ENCODE measurements around the gene EDEM2. TPM values are rescaled to one million over a fixed set of nuclear protein-coding genes. Genes with fewer than 3 reads are reported as not detected.
"Not testable (repeated sequence)": the region's sequence is repeated elsewhere in the genome, so short reads cannot be mapped to it uniquely, and the experiment has no call there.

Gene EDEM2
- total and polyA plus RNA-seq, 8 donors, result 17.6 to 48.7 (median 20.8) TPM

DNA sequence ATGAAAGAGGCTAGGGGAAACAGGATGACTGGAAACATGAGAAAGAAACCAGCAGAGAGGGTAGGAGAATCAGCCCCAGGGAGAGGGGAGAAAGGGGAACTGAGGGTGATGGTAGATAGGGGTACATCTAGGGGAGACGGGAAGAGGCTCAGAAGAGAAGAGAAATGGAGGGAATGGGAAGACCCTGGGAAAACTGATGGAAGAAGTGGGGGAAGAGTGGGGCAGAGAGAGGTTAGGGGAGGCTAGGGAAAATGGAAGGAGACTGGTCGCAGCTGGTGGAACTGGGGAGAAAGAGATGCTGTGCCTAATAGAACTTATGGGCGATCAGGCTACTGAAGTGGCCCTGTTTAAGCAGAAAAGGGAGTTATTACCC, 25.3 kb upstream of the EDEM2 start:
- TF ChIP-seq, protein P1, sequence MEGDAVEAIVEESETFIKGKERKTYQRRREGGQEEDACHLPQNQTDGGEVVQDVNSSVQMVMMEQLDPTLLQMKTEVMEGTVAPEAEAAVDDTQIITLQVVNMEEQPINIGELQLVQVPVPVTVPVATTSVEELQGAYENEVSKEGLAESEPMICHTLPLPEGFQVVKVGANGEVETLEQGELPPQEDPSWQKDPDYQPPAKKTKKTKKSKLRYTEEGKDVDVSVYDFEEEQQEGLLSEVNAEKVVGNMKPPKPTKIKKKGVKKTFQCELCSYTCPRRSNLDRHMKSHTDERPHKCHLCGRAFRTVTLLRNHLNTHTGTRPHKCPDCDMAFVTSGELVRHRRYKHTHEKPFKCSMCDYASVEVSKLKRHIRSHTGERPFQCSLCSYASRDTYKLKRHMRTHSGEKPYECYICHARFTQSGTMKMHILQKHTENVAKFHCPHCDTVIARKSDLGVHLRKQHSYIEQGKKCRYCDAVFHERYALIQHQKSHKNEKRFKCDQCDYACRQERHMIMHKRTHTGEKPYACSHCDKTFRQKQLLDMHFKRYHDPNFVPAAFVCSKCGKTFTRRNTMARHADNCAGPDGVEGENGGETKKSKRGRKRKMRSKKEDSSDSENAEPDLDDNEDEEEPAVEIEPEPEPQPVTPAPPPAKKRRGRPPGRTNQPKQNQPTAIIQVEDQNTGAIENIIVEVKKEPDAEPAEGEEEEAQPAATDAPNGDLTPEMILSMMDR (IDR thresholded peaks at IDR 0.05), result no peak
- intact Hi-C loops (cut with DNase I), result no loop called here

DNA sequence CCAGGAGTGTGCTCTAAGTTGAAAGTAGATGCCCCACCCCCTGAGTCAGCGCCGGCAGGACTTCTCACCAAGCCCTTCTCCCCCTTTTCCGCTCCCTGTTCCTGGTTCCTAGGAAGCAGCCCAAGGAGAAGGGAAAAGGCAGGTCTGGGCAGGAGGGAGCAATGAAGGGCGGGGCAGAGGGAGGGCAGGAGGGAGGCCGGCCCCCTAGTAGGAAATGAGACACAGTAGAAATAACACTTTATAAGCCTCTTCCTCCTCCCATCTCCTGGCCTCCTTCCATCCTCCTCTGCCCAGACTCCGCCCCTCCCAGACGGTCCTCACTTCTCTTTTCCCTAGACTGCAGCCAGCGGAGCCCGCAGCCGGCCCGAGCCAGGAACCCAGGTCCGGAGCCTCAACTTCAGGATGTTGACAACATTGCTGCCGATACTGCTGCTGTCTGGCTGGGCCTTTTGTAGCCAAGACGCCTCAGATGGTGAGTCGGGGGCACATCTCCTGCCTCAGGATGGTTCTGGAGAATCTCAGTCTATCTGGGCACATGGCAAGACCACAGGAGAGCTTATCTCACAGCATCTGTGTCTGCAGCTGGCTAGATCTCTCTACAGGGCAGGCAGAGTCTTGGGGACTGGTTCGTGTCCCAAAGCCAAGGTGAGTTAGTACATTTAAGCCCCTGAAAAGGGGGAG, 24.8 kb upstream of the EDEM2 start, which contains the start of gene PROCR:
Gene PROCR (plus strand): TSS at position 320 of the 681 bp plus-strand sequence. CDS start 83 bp downstream, at position 403.
- peak; percentile 74 to 94 (median 86) for DNase-seq
- Histone ChIP-seq H3K4me1 (peaks cover 0 to 18% of the 10 kb centered on the region in 2 donors), H3K9me3 (no peaks in the 10 kb centered on the region), H3K27me3 (no peaks in the 10 kb centered on the region), H3K36me3 (no peaks in the 10 kb centered on the region), H3K4me3 (peak within 1 kb of the TSS; percentile 7 to 37), H3K27ac (peak within 1 kb of the TSS; percentile 39 to 64)
- TF ChIP-seq, protein P1 (IDR thresholded peaks at IDR 0.05), result no peak
- peak; percentile 95 for ATAC-seq
- intact Hi-C loops (cut with DNase I), result no loop called here

More for the DNA sequence above, 25.3 kb upstream of the EDEM2 start:
- Histone ChIP-seq H3K36me3 (no peaks in the 10 kb centered on the region), H3K9me3 (no peaks in the 10 kb centered on the region), H3K27ac (peak overlapping the region; percentile 39 to 64), H3K4me1 (peaks cover 0 to 16% of the 10 kb centered on the region in 2 donors), H3K4me3 (peak overlapping the region; percentile 7 to 37), H3K27me3 (no peaks in the 10 kb centered on the region)
- DNase-seq, result no peak
- no peak for ATAC-seq

DNA sequence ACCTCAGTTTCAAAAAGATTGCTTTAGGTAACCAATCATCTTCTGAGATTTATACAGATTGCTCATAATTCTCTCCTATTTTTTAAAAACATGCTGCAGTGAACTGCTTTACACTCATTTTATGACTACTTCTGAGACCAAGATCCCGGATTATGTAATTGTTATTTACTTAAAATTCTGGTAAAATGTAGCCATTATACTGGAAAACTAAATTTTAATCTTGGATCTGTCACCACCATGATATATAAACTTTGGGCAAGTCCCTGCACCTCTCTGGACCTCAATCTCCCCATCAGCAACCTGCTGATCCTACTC, 24.3 kb upstream of the EDEM2 start:
- Histone ChIP-seq H3K27ac (peak overlapping the region in 1 of 2 donors; percentile 64), H3K9me3 (no peaks in the 10 kb centered on the region), H3K4me3 (peak overlapping the region in 1 of 2 donors; percentile 37), H3K27me3 (no peaks in the 10 kb centered on the region), H3K36me3 (no peaks in the 10 kb centered on the region), H3K4me1 (peaks cover 0 to 23% of the 10 kb centered on the region in 2 donors)
- no peak for DNase-seq
- intact Hi-C loops (cut with DNase I), result no loop called here
- ATAC-seq, result no peak
- TF ChIP-seq, protein P1 (IDR thresholded peaks at IDR 0.05), result no peak

DNA sequence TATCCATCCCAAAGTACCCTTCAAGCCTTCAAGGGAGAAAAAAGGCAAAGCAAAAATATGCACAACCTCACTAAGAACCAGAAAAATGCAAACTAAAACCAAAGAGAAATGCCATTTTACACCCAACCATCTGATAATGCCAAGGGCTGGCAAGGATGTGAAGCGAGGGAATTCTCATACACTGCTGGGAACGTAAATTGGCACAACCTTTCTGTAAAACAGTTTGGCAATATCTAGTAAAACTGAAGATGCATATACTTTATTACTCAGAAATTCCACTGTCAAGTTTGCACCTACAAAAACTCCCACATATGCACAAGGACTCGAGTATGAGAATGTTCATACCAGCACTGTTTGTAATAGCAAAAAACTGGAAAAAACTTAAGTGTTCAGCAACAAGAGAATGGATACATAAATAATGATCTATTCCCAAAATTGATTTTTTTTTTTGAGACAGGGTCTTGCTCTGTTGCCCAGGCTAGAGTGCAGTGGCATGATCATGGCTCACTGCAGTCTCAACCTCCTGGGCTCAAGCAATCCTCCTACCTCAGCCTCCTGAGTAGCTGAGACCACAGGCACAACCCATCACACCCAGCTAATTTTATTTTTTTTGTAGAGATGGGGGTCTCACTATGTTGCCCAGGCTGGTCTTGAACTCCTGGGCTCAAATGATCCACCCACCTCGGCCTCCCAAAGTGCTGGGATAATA, 21.7 kb upstream of the EDEM2 start:
- H3K27ac ChIP-seq; H3K27me3 ChIP-seq; H3K4me3 ChIP-seq; H3K9me3 ChIP-seq; intact Hi-C loops (cut with DNase I); ATAC-seq; DNase-seq; H3K36me3 ChIP-seq: not testable (repeated sequence)
- H3K4me1 ChIP-seq, result peaks cover 0 to 29% of the 10 kb centered on the region in 2 donors

DNA sequence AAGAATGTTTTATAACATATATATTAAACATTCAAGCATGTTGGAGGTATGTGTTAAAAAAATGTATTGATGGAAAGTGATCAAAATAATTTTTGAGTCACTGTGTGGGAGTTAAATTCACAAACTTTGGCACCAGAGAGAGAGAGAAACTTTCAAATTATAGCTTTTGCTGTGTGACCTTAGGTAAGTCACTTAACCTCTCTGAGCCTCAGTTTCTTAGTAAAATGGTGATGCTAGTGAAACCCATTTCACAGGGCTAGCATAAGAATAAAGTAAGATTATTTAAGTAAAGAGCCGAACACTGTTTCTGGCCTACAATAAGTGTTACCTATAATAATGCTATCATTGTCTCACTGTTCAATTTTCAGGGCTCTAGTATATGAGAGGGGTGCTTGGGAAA, 20.7 kb upstream of the EDEM2 start:
- no peak overlapping the region for H3K4me3 ChIP-seq
- ATAC-seq (no peak), DNase-seq (no peak)
- peaks cover 0 to 29% of the 10 kb centered on the region in 2 donors for H3K4me1 ChIP-seq
- H3K27ac ChIP-seq, result no peak overlapping the region
- TF ChIP-seq, protein P1 (IDR thresholded peaks at IDR 0.05), result no peak
- no peaks in the 10 kb centered on the region for H3K27me3 ChIP-seq
- no peaks in the 10 kb centered on the region for H3K9me3 ChIP-seq
- intact Hi-C loops (cut with DNase I), result no loop called here
- H3K36me3 ChIP-seq, result no peaks in the 10 kb centered on the region
